ENCODE data around the gene VCAN.

Gene VCAN

GRCh38 chr5:83496626-83497025 is 25.1 kb downstream of the VCAN start:
- Mint-ChIP-seq H3K27ac (no peak overlapping the region), H3K27me3 (ENCODE audit: low read depth) (no peaks in the 10 kb centered on the region), H3K9me3 (no peaks in the 10 kb centered on the region), H3K36me3 (ENCODE audit: low read depth) (no peaks in the 10 kb centered on the region), H3K4me3 (no peak overlapping the region), H3K4me1 (ENCODE audit: low read depth) (no peaks in the 10 kb centered on the region)

- no peaks in the 10 kb centered on the region for H3K4me1 Mint-ChIP-seq (ENCODE audit: low read depth)
- peaks cover 7% of the 10 kb centered on the region for H3K27me3 Mint-ChIP-seq (ENCODE audit: low read depth)
- no peak overlapping the region for H3K4me3 Mint-ChIP-seq
- no peak overlapping the region for H3K27ac Mint-ChIP-seq
- H3K36me3 Mint-ChIP-seq (ENCODE audit: low read depth), result no peaks in the 10 kb centered on the region
- H3K9me3 Mint-ChIP-seq, result no peaks in the 10 kb centered on the region
Measured at GRCh38 chr5:83498585-83498984, 27.0 kb downstream of the VCAN start.

GRCh38 chr5:83503662-83504061 is 32.1 kb downstream of the VCAN start:
- Mint-ChIP-seq H3K4me3 (no peak overlapping the region), H3K27ac (no peak overlapping the region), H3K27me3 (ENCODE audit: low read depth) (peaks cover 7% of the 10 kb centered on the region), H3K9me3 (no peaks in the 10 kb centered on the region), H3K36me3 (ENCODE audit: low read depth) (no peaks in the 10 kb centered on the region), H3K4me1 (ENCODE audit: low read depth) (no peaks in the 10 kb centered on the region)

- Mint-ChIP-seq H3K27ac (no peak overlapping the region), H3K36me3 (ENCODE audit: low read depth) (no peaks in the 10 kb centered on the region), H3K27me3 (ENCODE audit: low read depth) (peaks cover 7% of the 10 kb centered on the region), H3K4me1 (ENCODE audit: low read depth) (peaks cover 2% of the 10 kb centered on the region), H3K4me3 (no peak overlapping the region), H3K9me3 (no peaks in the 10 kb centered on the region)
Measured at GRCh38 chr5:83507431-83507830, 35.9 kb downstream of the VCAN start.

GRCh38 chr5:83509540-83509939 is 38.0 kb downstream of the VCAN start:
- H3K27ac Mint-ChIP-seq, result no peak overlapping the region
- no peak overlapping the region for H3K4me3 Mint-ChIP-seq
- H3K27me3 Mint-ChIP-seq (ENCODE audit: low read depth), result no peaks in the 10 kb centered on the region
- no peaks in the 10 kb centered on the region for H3K36me3 Mint-ChIP-seq (ENCODE audit: low read depth)
- peaks cover 2% of the 10 kb centered on the region for H3K4me1 Mint-ChIP-seq (ENCODE audit: low read depth)
- no peaks in the 10 kb centered on the region for H3K9me3 Mint-ChIP-seq

GRCh38 chr5:83510260-83510659 is 38.7 kb downstream of the VCAN start:
- H3K27ac Mint-ChIP-seq, result no peak overlapping the region
- no peaks in the 10 kb centered on the region for H3K36me3 Mint-ChIP-seq (ENCODE audit: low read depth)
- H3K27me3 Mint-ChIP-seq (ENCODE audit: low read depth), result no peaks in the 10 kb centered on the region
- no peaks in the 10 kb centered on the region for H3K9me3 Mint-ChIP-seq
- no peak overlapping the region for H3K4me3 Mint-ChIP-seq
- H3K4me1 Mint-ChIP-seq (ENCODE audit: low read depth), result peaks cover 2% of the 10 kb centered on the region

GRCh38 chr5:83512061-83512745 is 40.7 kb downstream of the VCAN start:
- Mint-ChIP-seq H3K27me3 (ENCODE audit: low read depth) (peaks cover 4% of the 10 kb centered on the region), H3K9me3 (no peaks in the 10 kb centered on the region), H3K36me3 (ENCODE audit: low read depth) (no peaks in the 10 kb centered on the region), H3K27ac (no peak overlapping the region), H3K4me1 (ENCODE audit: low read depth) (peaks cover 2% of the 10 kb centered on the region), H3K4me3 (no peak overlapping the region)

GRCh38 chr5:83513081-83513480 is 41.5 kb downstream of the VCAN start:
- peaks cover 2% of the 10 kb centered on the region for H3K4me1 Mint-ChIP-seq (ENCODE audit: low read depth)
- H3K27ac Mint-ChIP-seq, result no peak overlapping the region
- peaks cover 4% of the 10 kb centered on the region for H3K27me3 Mint-ChIP-seq (ENCODE audit: low read depth)
- no peak overlapping the region for H3K4me3 Mint-ChIP-seq
- H3K36me3 Mint-ChIP-seq (ENCODE audit: low read depth), result no peaks in the 10 kb centered on the region
- no peaks in the 10 kb centered on the region for H3K9me3 Mint-ChIP-seq

GRCh38 chr5:83513491-83513890 is 41.9 kb downstream of the VCAN start:
- Mint-ChIP-seq H3K9me3 (no peaks in the 10 kb centered on the region), H3K27me3 (ENCODE audit: low read depth) (peaks cover 7% of the 10 kb centered on the region), H3K4me3 (no peak overlapping the region), H3K27ac (no peak overlapping the region), H3K4me1 (ENCODE audit: low read depth) (peaks cover 2% of the 10 kb centered on the region), H3K36me3 (ENCODE audit: low read depth) (no peaks in the 10 kb centered on the region)

GRCh38 chr5:83516377-83516776 is 44.8 kb downstream of the VCAN start:
- no peaks in the 10 kb centered on the region for H3K9me3 Mint-ChIP-seq
- H3K27ac Mint-ChIP-seq, result no peak overlapping the region
- no peaks in the 10 kb centered on the region for H3K36me3 Mint-ChIP-seq (ENCODE audit: low read depth)
- no peaks in the 10 kb centered on the region for H3K4me1 Mint-ChIP-seq (ENCODE audit: low read depth)
- peaks cover 8% of the 10 kb centered on the region for H3K27me3 Mint-ChIP-seq (ENCODE audit: low read depth)
- no peak overlapping the region for H3K4me3 Mint-ChIP-seq

GRCh38 chr5:83517072-83517687 is 45.6 kb downstream of the VCAN start:
- no peaks in the 10 kb centered on the region for H3K9me3 Mint-ChIP-seq
- peaks cover 8% of the 10 kb centered on the region for H3K27me3 Mint-ChIP-seq (ENCODE audit: low read depth)
- no peak overlapping the region for H3K27ac Mint-ChIP-seq
- H3K36me3 Mint-ChIP-seq (ENCODE audit: low read depth), result no peaks in the 10 kb centered on the region
- no peak overlapping the region for H3K4me3 Mint-ChIP-seq
- H3K4me1 Mint-ChIP-seq (ENCODE audit: low read depth), result no peaks in the 10 kb centered on the region

GRCh38 chr5:83517688-83518085 is 46.1 kb downstream of the VCAN start:
- H3K36me3 Mint-ChIP-seq (ENCODE audit: low read depth), result no peaks in the 10 kb centered on the region
- no peak overlapping the region for H3K4me3 Mint-ChIP-seq
- no peaks in the 10 kb centered on the region for H3K9me3 Mint-ChIP-seq
- H3K4me1 Mint-ChIP-seq (ENCODE audit: low read depth), result no peaks in the 10 kb centered on the region
- peaks cover 8% of the 10 kb centered on the region for H3K27me3 Mint-ChIP-seq (ENCODE audit: low read depth)
- no peak overlapping the region for H3K27ac Mint-ChIP-seq

- peaks cover 8% of the 10 kb centered on the region for H3K27me3 Mint-ChIP-seq (ENCODE audit: low read depth)
- H3K4me3 Mint-ChIP-seq, result no peak overlapping the region
Measured at GRCh38 chr5:83518319-83519061, 46.9 kb downstream of the VCAN start.

GRCh38 chr5:83522446-83522845 is 50.9 kb downstream of the VCAN start:
- Mint-ChIP-seq H3K27me3 (ENCODE audit: low read depth) (peaks cover 4% of the 10 kb centered on the region), H3K4me1 (ENCODE audit: low read depth) (no peaks in the 10 kb centered on the region), H3K4me3 (no peak overlapping the region), H3K9me3 (no peaks in the 10 kb centered on the region), H3K36me3 (ENCODE audit: low read depth) (no peaks in the 10 kb centered on the region), H3K27ac (no peak overlapping the region)

More at GRCh38 chr5:83518319-83519061, 46.9 kb downstream of the VCAN start:
- no peak overlapping the region for H3K27ac Mint-ChIP-seq
- H3K4me1 Mint-ChIP-seq (ENCODE audit: low read depth), result no peaks in the 10 kb centered on the region
- no peaks in the 10 kb centered on the region for H3K9me3 Mint-ChIP-seq
- no peaks in the 10 kb centered on the region for H3K36me3 Mint-ChIP-seq (ENCODE audit: low read depth)

GRCh38 chr5:83523929-83524328 is 52.4 kb downstream of the VCAN start:
- Mint-ChIP-seq H3K9me3 (no peaks in the 10 kb centered on the region), H3K4me3 (no peak overlapping the region), H3K36me3 (ENCODE audit: low read depth) (no peaks in the 10 kb centered on the region), H3K27ac (no peak overlapping the region), H3K27me3 (ENCODE audit: low read depth) (no peaks in the 10 kb centered on the region), H3K4me1 (ENCODE audit: low read depth) (no peaks in the 10 kb centered on the region)

All from T-helper 1 cell treated with Interleukin-12 subunit alpha and Interleukin-12 subunit beta and Interleukin-4 antibody, amounts not matched to agents 30 μg/mL and 1 μg/mL, for 36 hours (primary cell).